Mucosa of descending colon (tissue), 3 donors: Measurements from ENCODE around the gene CRTAC1. TPM values are rescaled to one million over a fixed set of nuclear protein-coding genes. Genes with fewer than 3 reads are reported as not detected.

Experiments used
- ATAC-seq: fragments of 200-7000 bp; cut with Tn5 transposase; one replicate; pipeline ENCODE4 v1.9.1; 2020; ENCODE audit warnings: mild to moderate bottlenecking, moderate library complexity
- DNase-seq, 3 donors: peaks; one replicate each; pipeline ENCODE4 v3.0.0-alpha.2; 2020
- H3K36me3 ChIP-seq: fragments of 200-600 bp; one replicate; pipeline ENCODE4 v1.8.0; 2021; ENCODE audit warnings: low read depth, mild to moderate bottlenecking
- H3K4me1 ChIP-seq: fragments of 200-600 bp; one replicate; pipeline ENCODE4 v1.8.0; 2021; ENCODE audit warnings: low read depth, mild to moderate bottlenecking
- H3K4me3 ChIP-seq: fragments of 200-600 bp; one replicate; pipeline ENCODE4 v1.8.0; 2021; ENCODE audit warnings: mild to moderate bottlenecking
- H3K9me3 ChIP-seq: fragments of 200-600 bp; one replicate; pipeline ENCODE4 v1.8.0; 2021; ENCODE audit warnings: mild to moderate bottlenecking
- intact Hi-C, 2 donors: fragments of 100-400 bp; cut with DNase I in 1 of 2; cut with micrococcal nuclease in 1 of 2; formaldehyde crosslinking; loops; one replicate each; pipeline versions ENCODE4 v1.11.0 to v1.11.1; 2022; cut with DNase I, micrococcal nuclease
- total RNA-seq, 3 donors: library from RNA; stranded (reverse); fragmentation: NEBNext Ultra II Directional in 2 of 3; extraction: Animal tissue kit (Norgen Biotek cat#: 25700) in 2 of 3; gene quantifications; one replicate each; pipeline versions ENCODE4 v1.2.1 to v1.2.4, GENCODE V29; 2021 to 2023
- TF ChIP-seq, protein P1 (sequence below): fragments of 200-600 bp; IDR thresholded peaks from one replicate; pipeline ENCODE4 v1.8.0; 2022; ENCODE audit warnings: antibody characterized with exemption, mild to moderate bottlenecking
- donor health status: DM: no; HTN: no; CAD: no; lungs with moderate emphysema.
- donor health status: DM: no; HTN: no; CAD: no.
- donor health status: DM: no; HTN: yes; CAD: no.

CRTAC1 gene
- total RNA-seq, 3 donors from 2014 or later: 0.17 to 8.8 (median 1.0) TPM

GRCh38 chr10:97937054-97937453, 93.4 kb downstream of the CRTAC1 start:
- Histone ChIP-seq H3K36me3 (no peaks in the 10 kb centered on the region), H3K4me3 (no peak overlapping the region), H3K4me1 (no peaks in the 10 kb centered on the region), H3K9me3 (no peaks in the 10 kb centered on the region)
- TF ChIP-seq, protein P1, sequence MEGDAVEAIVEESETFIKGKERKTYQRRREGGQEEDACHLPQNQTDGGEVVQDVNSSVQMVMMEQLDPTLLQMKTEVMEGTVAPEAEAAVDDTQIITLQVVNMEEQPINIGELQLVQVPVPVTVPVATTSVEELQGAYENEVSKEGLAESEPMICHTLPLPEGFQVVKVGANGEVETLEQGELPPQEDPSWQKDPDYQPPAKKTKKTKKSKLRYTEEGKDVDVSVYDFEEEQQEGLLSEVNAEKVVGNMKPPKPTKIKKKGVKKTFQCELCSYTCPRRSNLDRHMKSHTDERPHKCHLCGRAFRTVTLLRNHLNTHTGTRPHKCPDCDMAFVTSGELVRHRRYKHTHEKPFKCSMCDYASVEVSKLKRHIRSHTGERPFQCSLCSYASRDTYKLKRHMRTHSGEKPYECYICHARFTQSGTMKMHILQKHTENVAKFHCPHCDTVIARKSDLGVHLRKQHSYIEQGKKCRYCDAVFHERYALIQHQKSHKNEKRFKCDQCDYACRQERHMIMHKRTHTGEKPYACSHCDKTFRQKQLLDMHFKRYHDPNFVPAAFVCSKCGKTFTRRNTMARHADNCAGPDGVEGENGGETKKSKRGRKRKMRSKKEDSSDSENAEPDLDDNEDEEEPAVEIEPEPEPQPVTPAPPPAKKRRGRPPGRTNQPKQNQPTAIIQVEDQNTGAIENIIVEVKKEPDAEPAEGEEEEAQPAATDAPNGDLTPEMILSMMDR: no peak
- ATAC-seq: no peak
- no peak for DNase-seq
- intact Hi-C loops: no loop called here

GRCh38 chr10:97936126-97936525, 94.3 kb downstream of the CRTAC1 start:
- DNase-seq (no peak), ATAC-seq (no peak)
- Histone ChIP-seq H3K9me3 (no peaks in the 10 kb centered on the region), H3K4me1 (no peaks in the 10 kb centered on the region), H3K4me3 (no peak overlapping the region), H3K36me3 (no peaks in the 10 kb centered on the region)
- intact Hi-C loops: no loop called here
- TF ChIP-seq, protein P1: no peak

DNA sequence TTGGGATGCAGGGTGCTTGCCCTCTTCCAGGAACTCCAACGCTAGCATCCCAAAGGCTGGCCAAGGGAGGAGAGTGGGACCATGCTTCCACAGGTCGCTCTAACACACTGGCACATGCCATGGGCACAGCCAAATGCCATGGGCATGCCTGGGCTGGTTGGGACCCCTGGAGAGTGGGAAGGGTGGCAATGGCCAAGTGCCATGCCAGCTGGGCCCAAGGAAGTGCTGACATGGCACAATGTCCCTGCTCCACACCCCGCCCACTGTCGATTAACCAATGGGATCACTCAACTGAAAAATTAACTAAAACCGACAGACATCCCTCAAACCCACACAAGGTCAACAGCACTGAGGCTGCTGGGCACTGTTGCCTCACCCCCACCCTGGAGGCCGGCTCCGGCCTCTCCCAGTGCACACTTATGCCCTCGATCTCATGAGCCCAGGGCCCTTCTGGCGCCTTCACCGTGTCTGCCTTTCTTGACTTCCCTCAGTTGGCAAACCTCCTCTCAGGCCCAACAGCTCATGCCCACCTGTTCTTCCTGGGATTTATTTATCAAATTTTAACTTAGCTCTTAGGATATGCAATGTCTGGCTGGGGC, 97.4 kb downstream of the CRTAC1 start:
- DNase-seq: no peak
- TF ChIP-seq, protein P1: no peak
- no peak for ATAC-seq
- no peak overlapping the region for H3K4me3 ChIP-seq
- H3K36me3 ChIP-seq: no peaks in the 10 kb centered on the region
- H3K4me1 ChIP-seq: no peaks in the 10 kb centered on the region
- H3K9me3 ChIP-seq: no peaks in the 10 kb centered on the region
- intact Hi-C loops: no loop called here

- ATAC-seq: no peak
- no peak for DNase-seq
- Histone ChIP-seq H3K4me1 (no peaks in the 10 kb centered on the region), H3K36me3 (no peaks in the 10 kb centered on the region), H3K4me3 (no peak overlapping the region), H3K9me3 (no peaks in the 10 kb centered on the region)
- TF ChIP-seq, protein P1: no peak
- intact Hi-C loops: no loop called here
These were observed 99.4 kb downstream of the CRTAC1 start for GRCh38 chr10:97931041-97931440.

DNA sequence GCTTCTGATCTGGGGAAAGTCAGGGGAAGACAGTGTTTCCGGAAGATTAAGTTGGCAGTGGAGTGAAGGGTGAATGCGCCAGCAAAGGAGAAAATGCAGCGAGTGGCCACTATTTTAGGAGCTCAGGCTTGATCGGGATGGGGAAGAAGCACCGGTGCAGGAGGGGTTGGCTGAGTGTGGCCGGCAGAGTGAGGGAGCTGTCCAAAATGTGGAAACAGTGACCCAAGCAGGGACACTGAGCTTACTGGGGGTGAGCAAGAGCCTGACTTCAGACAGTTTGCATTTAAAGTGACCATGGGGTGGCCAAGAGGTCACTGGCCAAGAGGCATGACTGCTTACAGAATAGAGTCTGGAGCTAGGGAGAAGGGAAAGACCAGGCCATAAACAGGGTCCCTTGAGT, 101.5 kb downstream of the CRTAC1 start:
- H3K4me3 ChIP-seq: no peak overlapping the region
- DNase-seq (no peak), ATAC-seq (no peak)
- TF ChIP-seq, protein P1: no peak
- no peaks in the 10 kb centered on the region for H3K36me3 ChIP-seq
- H3K4me1 ChIP-seq: no peaks in the 10 kb centered on the region
- H3K9me3 ChIP-seq: no peaks in the 10 kb centered on the region
- intact Hi-C loops: no loop called here

GRCh38 chr10:97927622-97928021, 102.8 kb downstream of the CRTAC1 start:
- intact Hi-C loops: no loop called here

More at GRCh38 chr10:97927622-97928021, 102.8 kb downstream of the CRTAC1 start:
- TF ChIP-seq, protein P1: no peak
- no peak overlapping the region for H3K4me3 ChIP-seq
- H3K36me3 ChIP-seq: no peaks in the 10 kb centered on the region
- ATAC-seq: no peak
- no peak for DNase-seq
- H3K9me3 ChIP-seq: no peaks in the 10 kb centered on the region
- no peaks in the 10 kb centered on the region for H3K4me1 ChIP-seq
